ENCODE data around the gene MTMR1. TPM values are rescaled to one million over a fixed set of nuclear protein-coding genes. Genes with fewer than 3 reads are reported as not detected.

The MTMR1 gene
- total and polyA plus RNA-seq, 2 donors (not counting 1 experiment from before 2014, with no cell fraction given) = 30.8 to 67.5 TPM

- Histone ChIP-seq H3K36me3 (replicated peaks in 1 of 2; ENCODE audit: control extremely low read depth in 1 of 2, control insufficient read depth in 1 of 2, extremely low read depth in 1 of 2, insufficient read depth in 2 of 2, low read length in 1 of 2) (peaks cover 0 to 26% of the 10 kb centered on the region in 2 experiments), H3K4me3 (ENCODE audit: control extremely low read depth in 1 of 5, extremely low read depth in 1 of 5, insufficient read depth in 1 of 5, low read depth in 2 of 5, low read length in 4 of 5) (peak overlapping the region in 1 of 5 experiments; percentile 15), H3K9ac (ENCODE audit: low read length) (no peak overlapping the region), H2AFZ (ENCODE audit: insufficient read depth, low read depth, low read length, poor library complexity, severe bottlenecking) (no peak overlapping the region), H4K20me1 (ENCODE audit: control insufficient read depth, insufficient read depth, low read length, poor library complexity, severe bottlenecking) (no peaks in the 10 kb centered on the region), H3K79me2 (ENCODE audit: control insufficient read depth, insufficient read depth, low read length) (peaks cover 68% of the 10 kb centered on the region), H3K27ac (ENCODE audit: low read length in 2 of 2) (peak overlapping the region; percentile 87 to 89), H3K9me3 (ENCODE audit: control extremely low read depth in 1 of 3, control insufficient read depth in 2 of 3, insufficient read depth in 1 of 3, low read length in 2 of 3) (no peaks in the 10 kb centered on the region), H3K4me2 (replicated peaks; ENCODE audit: low read depth, low read length, poor library complexity, severe bottlenecking) (peak overlapping the region; percentile 83), H3K27me3 (replicated peaks in 1 of 4; ENCODE audit: control extremely low read depth in 1 of 4, control insufficient read depth in 3 of 4, insufficient read depth in 4 of 4, low read length in 3 of 4) (no peaks in the 10 kb centered on the region), H3K4me1 (ENCODE audit: control insufficient read depth in 2 of 2, insufficient read depth in 2 of 2, low read length in 2 of 2) (peaks cover 49 to 62% of the 10 kb centered on the region in 2 donors)
- ATAC-seq (ENCODE audit: low read depth) (no peak), DNase-seq (peak; percentile 57)
- Mint-ChIP-seq H3K4me3 (peak overlapping the region; percentile 69), H3K27me3 (no peaks in the 10 kb centered on the region), H3K4me1 (peaks cover 62% of the 10 kb centered on the region), H3K27ac (peak overlapping the region; percentile 94), H3K9me3 (ENCODE audit: insufficient read depth) (no peaks in the 10 kb centered on the region)
- POLR2A ChIA-PET = interaction anchor here (0.8 kb wide), 1 partner anchor 17 kb away, joined by 3 read pairs; no protein-coding TSS in a partner anchor
- CTCF ChIA-PET = interaction anchor here (1.1 to 5.6 kb wide), 3 partner anchors 10 to 21 kb away, joined by 3 to 29 read pairs (median 6); no protein-coding TSS in a partner anchor
- WGBS (ENCODE audit: insufficient coverage) = 0% methylated on average over 1 of the region's 4 CpGs
- no peak for TF ChIP-seq EZH2 (IDR thresholded peaks at IDR 0.05; ENCODE audit: borderline replicate concordance, insufficient read depth, low read depth, low read length, poor library complexity, severe bottlenecking)
- TF ChIP-seq CTCF (IDR thresholded peaks at IDR 0.05) = no peak
- intact Hi-C loops (cut with micrococcal nuclease) = loop anchor here (2.0 to 5.0 kb wide), 4 partner anchors 14 to 335 kb away; partner anchors contain the start of gene MAMLD1
Measured at GRCh38 chrX:150696866-150697265, 3.7 kb downstream of the MTMR1 start.

- 48% methylated on average over 5 of the region's 7 CpGs for WGBS (ENCODE audit: insufficient coverage)
- CTCF ChIA-PET = interaction anchor here (1.6 kb wide), 1 partner anchor 10 kb away, joined by 3 read pairs; no protein-coding TSS in a partner anchor
- H3K36me3 ChIP-seq (replicated peaks in 1 of 2; ENCODE audit: control extremely low read depth in 1 of 2, control insufficient read depth in 1 of 2, extremely low read depth in 1 of 2, insufficient read depth in 2 of 2, low read length in 1 of 2) = peaks cover 0 to 31% of the 10 kb centered on the region in 2 experiments
- Mint-ChIP-seq H3K4me1 (peaks cover 54% of the 10 kb centered on the region), H3K27ac (peak overlapping the region; percentile 94), H3K4me3 (peak overlapping the region; percentile 19), H3K9me3 (ENCODE audit: insufficient read depth) (no peaks in the 10 kb centered on the region), H3K27me3 (no peaks in the 10 kb centered on the region)
- H3K27me3 ChIP-seq (replicated peaks in 1 of 4; ENCODE audit: control extremely low read depth in 1 of 4, control insufficient read depth in 3 of 4, insufficient read depth in 4 of 4, low read length in 3 of 4) = no peaks in the 10 kb centered on the region
- POLR2A ChIA-PET = interaction anchor here (0.6 kb wide), 2 partner anchors 38 to 706 kb away, joined by 3 to 5 read pairs; no protein-coding TSS in a partner anchor
- H2AFZ ChIP-seq (ENCODE audit: insufficient read depth, low read depth, low read length, poor library complexity, severe bottlenecking) = no peak overlapping the region
- TF ChIP-seq EZH2 (IDR thresholded peaks at IDR 0.05; ENCODE audit: borderline replicate concordance, insufficient read depth, low read depth, low read length, poor library complexity, severe bottlenecking) (no peak), CTCF (IDR thresholded peaks at IDR 0.05) (no peak)
- peaks cover 42 to 54% of the 10 kb centered on the region in 2 donors for H3K4me1 ChIP-seq (ENCODE audit: control insufficient read depth in 2 of 2, insufficient read depth in 2 of 2, low read length in 2 of 2)
- peak overlapping the region; percentile 87 to 89 for H3K27ac ChIP-seq (ENCODE audit: low read length in 2 of 2)
- peak overlapping the region; percentile 83 for H3K4me2 ChIP-seq (replicated peaks; ENCODE audit: low read depth, low read length, poor library complexity, severe bottlenecking)
- H4K20me1 ChIP-seq (ENCODE audit: control insufficient read depth, insufficient read depth, low read length, poor library complexity, severe bottlenecking) = no peaks in the 10 kb centered on the region
- no peaks in the 10 kb centered on the region for H3K9me3 ChIP-seq (ENCODE audit: control extremely low read depth in 1 of 3, control insufficient read depth in 2 of 3, insufficient read depth in 1 of 3, low read length in 2 of 3)
- no peak overlapping the region for H3K9ac ChIP-seq (ENCODE audit: low read length)
- DNase-seq (no peak), ATAC-seq (ENCODE audit: low read depth) (no peak)
- intact Hi-C loops (cut with micrococcal nuclease) = loop anchor here (2.0 to 5.0 kb wide), 4 partner anchors 15 to 335 kb away; partner anchors contain the start of gene MAMLD1
- H3K79me2 ChIP-seq (ENCODE audit: control insufficient read depth, insufficient read depth, low read length) = peaks cover 76% of the 10 kb centered on the region
- no peak overlapping the region for H3K4me3 ChIP-seq (ENCODE audit: control extremely low read depth in 1 of 5, extremely low read depth in 1 of 5, insufficient read depth in 1 of 5, low read depth in 2 of 5, low read length in 4 of 5)
Measured at GRCh38 chrX:150697641-150698040, 4.4 kb downstream of the MTMR1 start.
